Right lobe of liver (tissue), 6 donors: ENCODE data around the gene CIRBP. TPM values are rescaled to one million over a fixed set of nuclear protein-coding genes. Genes with fewer than 3 reads are reported as not detected.

Experiments
- ATAC-seq, 4 donors: fragments of 200-7000 bp; cut with Tn5 transposase; one replicate each; pipeline ENCODE4 v1.9.1; 2020; ENCODE audit warnings: mild to moderate bottlenecking in 4 of 4, moderate library complexity in 4 of 4
- DNase-seq, 3 donors: peaks; one replicate each; pipeline ENCODE4 v3.0.0-alpha.2; 2020
- H3K27ac ChIP-seq, 3 donors: fragments of 200-600 bp; one replicate each; pipeline ENCODE4 v1.8.0; 2022
- H3K27me3 ChIP-seq, 2 donors: fragments of 200-600 bp; one replicate each; pipeline ENCODE4 v1.8.0; 2022
- H3K36me3 ChIP-seq, 4 donors: fragments of 200-600 bp; sonication (generic) in 1 of 4; one replicate each; pipeline versions ENCODE4 v1.5.1 to v1.8.0; 2017 to 2022; ENCODE audit warnings: control low read depth in 1 of 4
- H3K4me1 ChIP-seq, 4 donors: fragments of 200-600 bp; sonication (generic) in 1 of 4; one replicate each; pipeline versions ENCODE4 v1.5.1 to v1.8.0; 2017 to 2022; ENCODE audit warnings: control low read depth in 1 of 4
- H3K4me3 ChIP-seq, 3 donors: fragments of 200-600 bp; one replicate each; pipeline ENCODE4 v1.8.0; 2022
- H3K9me3 ChIP-seq, 4 donors: fragments of 200-600 bp; sonication (generic) in 1 of 4; one replicate each; pipeline versions ENCODE4 v1.5.1 to v1.8.0; 2017 to 2022; ENCODE audit warnings: control low read depth in 1 of 4
- POLR2A ChIP-seq: fragments of 450-650 bp; IDR thresholded peaks from one replicate; pipeline ENCODE4 v1.6.1; 2017; ENCODE audit warnings: antibody characterized with exemption, mild to moderate bottlenecking
- WGBS: methylation state at CpG from one replicate; pipeline ENCODE4 v1.1.6; 2018; ENCODE audit warnings: low coverage, low lambda C conversion rate; ENCODE audit not compliant: insufficient coverage; ENCODE audit errors: missing lambda C conversion rate; 5-methylcytosine and 5-hydroxymethylcytosine counted together
- intact Hi-C, 2 donors: fragments of 100-400 bp; cut with DNase I; formaldehyde crosslinking; loops; one replicate each; pipeline versions ENCODE4 v1.11.2 to v1.14.1; 2022
- total RNA-seq, 6 experiments: library from RNA; depleted of rRNA in 2 of 6; stranded (reverse); fragments of >200 nt in 2 of 6; fragmentation: NEBNext Ultra II Directional in 3 of 6; extraction: Animal tissue kit (Norgen Biotek cat#: 25700) in 3 of 6; gene quantifications; one replicate each; pipeline versions ENCODE4 v1.1.0 to v1.2.4, GENCODE V29; 2016 to 2023
- TF ChIP-seq, protein P1 (sequence below), 4 donors: fragments of 200-600 bp in 3 of 4; fragments of 450-650 bp in 1 of 4; IDR thresholded peaks; one replicate each; pipeline versions ENCODE4 v1.5.1 to v1.8.0; 2016 to 2022; ENCODE audit warnings: antibody characterized with exemption in 4 of 4, mild to moderate bottlenecking in 2 of 4
- donor health status: DM: no; HTN: yes; CAD: no.
- donor health status: DM: no; HTN: no; CAD: no.
- donor health status: DM: no; HTN: no; CAD: no.
- donor health status: DM: no; HTN: yes; CAD: no.
- donor health status: DM: no; HTN: yes; CAD: no.

The CIRBP gene
- total RNA-seq, 6 experiments from 2014 or later = 69.2 to 111 (median 89.5) TPM

DNA sequence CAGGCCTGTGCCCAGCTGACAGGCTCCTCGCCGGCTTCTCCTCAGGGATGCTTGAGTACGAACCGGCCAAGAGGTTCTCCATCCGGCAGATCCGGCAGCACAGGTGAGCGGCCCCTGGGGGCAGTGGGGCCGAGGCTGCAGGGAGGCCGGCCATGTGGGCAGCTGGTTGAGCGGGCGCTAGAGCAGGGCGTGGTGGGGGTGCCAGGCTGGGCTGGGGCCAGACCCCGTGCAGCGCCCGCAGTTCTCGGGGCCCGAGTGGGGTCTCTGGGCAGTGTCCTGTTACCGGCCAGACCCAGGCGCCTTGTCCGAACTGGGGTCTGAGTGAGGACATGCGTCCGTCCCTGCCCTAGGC, 47.3 kb upstream of the CIRBP start:
- Histone ChIP-seq H3K4me1 (no peaks in the 10 kb centered on the region), H3K27ac (no peak overlapping the region), H3K36me3 (peaks cover 0 to 41% (median 12%) of the 10 kb centered on the region in 4 donors), H3K9me3 (no peaks in the 10 kb centered on the region), H3K4me3 (no peak overlapping the region), H3K27me3 (no peaks in the 10 kb centered on the region)
- DNase-seq (no peak), ATAC-seq (peak in 1 of 4 donors; percentile 1)
- intact Hi-C loops = no loop called here
- WGBS = no CpG with 5 or more reads among the region's 22 CpGs
- TF ChIP-seq POLR2A = no peak
- TF ChIP-seq, protein P1, sequence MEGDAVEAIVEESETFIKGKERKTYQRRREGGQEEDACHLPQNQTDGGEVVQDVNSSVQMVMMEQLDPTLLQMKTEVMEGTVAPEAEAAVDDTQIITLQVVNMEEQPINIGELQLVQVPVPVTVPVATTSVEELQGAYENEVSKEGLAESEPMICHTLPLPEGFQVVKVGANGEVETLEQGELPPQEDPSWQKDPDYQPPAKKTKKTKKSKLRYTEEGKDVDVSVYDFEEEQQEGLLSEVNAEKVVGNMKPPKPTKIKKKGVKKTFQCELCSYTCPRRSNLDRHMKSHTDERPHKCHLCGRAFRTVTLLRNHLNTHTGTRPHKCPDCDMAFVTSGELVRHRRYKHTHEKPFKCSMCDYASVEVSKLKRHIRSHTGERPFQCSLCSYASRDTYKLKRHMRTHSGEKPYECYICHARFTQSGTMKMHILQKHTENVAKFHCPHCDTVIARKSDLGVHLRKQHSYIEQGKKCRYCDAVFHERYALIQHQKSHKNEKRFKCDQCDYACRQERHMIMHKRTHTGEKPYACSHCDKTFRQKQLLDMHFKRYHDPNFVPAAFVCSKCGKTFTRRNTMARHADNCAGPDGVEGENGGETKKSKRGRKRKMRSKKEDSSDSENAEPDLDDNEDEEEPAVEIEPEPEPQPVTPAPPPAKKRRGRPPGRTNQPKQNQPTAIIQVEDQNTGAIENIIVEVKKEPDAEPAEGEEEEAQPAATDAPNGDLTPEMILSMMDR (IDR thresholded peaks at IDR 0.05) = no peak

DNA sequence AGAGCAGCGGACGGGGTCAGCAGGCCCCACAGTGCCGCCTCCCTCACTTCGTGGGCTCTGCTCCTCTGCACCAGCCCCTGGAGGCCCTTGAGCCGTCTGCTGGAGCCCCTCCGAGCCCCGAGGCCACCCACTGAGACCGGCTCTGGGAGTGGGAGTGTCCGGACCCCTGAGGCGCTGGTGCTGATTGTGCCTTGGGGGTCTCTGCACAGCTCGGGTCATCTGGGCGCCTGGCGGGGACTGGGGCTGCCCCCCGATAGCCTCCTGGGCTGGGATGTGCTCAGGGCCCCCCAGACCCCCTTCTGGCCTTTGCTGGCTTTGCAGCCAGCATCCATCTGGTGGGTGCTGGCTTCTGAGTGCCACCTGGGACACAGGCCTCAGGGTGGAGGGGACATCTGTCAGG, 46.7 kb upstream of the CIRBP start:
- Histone ChIP-seq H3K4me3 (no peak overlapping the region), H3K27ac (no peak overlapping the region), H3K4me1 (no peaks in the 10 kb centered on the region), H3K9me3 (no peaks in the 10 kb centered on the region), H3K27me3 (no peaks in the 10 kb centered on the region), H3K36me3 (peaks cover 0 to 41% (median 12%) of the 10 kb centered on the region in 4 donors)
- TF ChIP-seq, protein P1 (IDR thresholded peaks at IDR 0.05) = no peak
- no peak for TF ChIP-seq POLR2A
- ATAC-seq = no peak
- no peak for DNase-seq
- intact Hi-C loops = no loop called here
- WGBS = 60% methylated on average over 1 of the region's 14 CpGs

DNA sequence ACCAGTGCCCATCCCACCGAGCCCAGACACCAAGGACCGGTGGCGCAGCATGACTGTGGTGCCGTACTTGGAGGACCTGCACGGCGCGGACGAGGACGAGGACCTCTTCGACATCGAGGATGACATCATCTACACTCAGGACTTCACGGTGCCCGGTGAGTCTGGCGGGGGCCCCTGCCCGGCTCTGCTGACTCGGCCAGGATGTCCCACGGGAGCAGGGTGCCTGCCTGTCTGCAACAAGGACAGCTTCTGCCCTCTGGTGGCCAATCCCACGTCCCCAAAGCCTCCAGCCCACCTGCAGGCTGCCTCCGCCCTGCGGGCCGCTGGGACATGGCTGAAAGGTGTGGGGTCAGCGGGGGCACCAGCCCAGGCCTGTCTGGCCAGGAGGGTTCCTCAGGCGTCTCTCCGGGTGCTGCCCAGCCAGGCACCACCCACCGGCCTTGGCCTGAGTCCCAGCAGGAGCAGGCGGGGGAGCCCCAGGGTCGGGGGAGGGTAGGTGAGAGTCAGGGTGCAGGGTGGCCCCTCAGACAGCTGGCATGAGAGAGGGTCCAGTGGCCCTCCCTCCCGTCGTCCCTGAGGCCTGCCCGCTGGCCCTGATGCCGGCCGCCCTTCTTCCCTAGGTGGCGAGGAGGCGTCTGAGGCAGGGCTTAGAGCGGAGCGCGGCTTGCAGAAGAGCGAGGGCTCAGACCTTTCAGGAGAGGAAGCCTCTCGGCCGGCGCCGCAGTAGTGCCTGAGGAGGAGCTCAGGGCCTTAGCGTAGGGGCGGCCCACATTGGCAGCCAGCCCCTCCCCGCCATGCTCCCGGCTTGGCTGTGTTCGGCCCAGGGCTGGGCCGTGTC, 45.9 kb upstream of the CIRBP start:
- no peak for TF ChIP-seq POLR2A
- TF ChIP-seq, protein P1 (IDR thresholded peaks at IDR 0.05) = peak; percentile 23 to 43 (median 31)
- ATAC-seq = peak in 1 of 4 donors; percentile 6
- no peak for DNase-seq
- Histone ChIP-seq H3K4me3 (no peak overlapping the region), H3K36me3 (peaks cover 0 to 41% (median 12%) of the 10 kb centered on the region in 4 donors), H3K9me3 (no peaks in the 10 kb centered on the region), H3K4me1 (no peaks in the 10 kb centered on the region), H3K27ac (no peak overlapping the region), H3K27me3 (no peaks in the 10 kb centered on the region)
- WGBS = 67% methylated on average over 9 of the region's 48 CpGs
- intact Hi-C loops = no loop called here

DNA sequence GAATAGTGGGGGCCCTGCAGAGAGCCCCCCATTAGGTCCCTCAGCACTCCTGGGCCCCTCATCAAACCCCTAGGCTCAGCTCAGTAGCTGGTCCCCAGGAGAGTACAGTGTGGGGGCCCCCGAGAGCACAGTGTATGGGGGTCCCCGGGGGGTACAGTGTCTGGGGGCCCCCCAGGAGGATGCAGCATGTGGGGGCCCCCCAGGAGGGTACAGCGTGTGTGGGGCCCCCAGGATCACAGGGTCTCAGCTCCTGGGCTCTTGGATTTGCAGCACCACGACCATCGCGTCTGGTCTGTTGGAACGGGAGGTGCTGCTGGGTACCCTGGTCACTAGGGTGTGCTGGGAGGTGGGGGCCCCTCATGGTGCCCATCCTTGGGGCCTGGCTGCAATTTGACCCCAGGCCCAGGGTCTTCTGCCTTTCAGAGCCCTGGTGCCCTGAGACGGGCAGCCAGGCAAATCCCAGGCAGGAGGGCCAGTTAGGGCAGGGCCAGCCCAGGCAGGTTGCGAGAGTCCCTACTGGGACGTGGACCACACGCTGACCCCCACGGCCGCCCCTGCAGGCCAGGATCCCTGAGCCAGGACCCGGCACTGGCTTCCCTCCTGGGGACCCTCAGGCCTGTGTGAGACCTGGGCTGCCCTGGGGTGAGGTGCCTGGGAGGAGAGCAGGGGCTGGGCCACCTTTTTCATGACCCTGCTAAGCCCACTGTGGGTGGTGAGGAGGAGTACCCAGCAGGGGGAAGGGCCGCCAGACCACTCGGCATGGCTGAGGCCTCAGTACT, 44.9 kb upstream of the CIRBP start:
- Histone ChIP-seq H3K27me3 (no peaks in the 10 kb centered on the region), H3K36me3 (peaks cover 0 to 41% (median 12%) of the 10 kb centered on the region in 4 donors), H3K9me3 (no peaks in the 10 kb centered on the region), H3K27ac (no peak overlapping the region), H3K4me3 (no peak overlapping the region), H3K4me1 (no peaks in the 10 kb centered on the region)
- ATAC-seq (no peak), DNase-seq (no peak)
- WGBS = 100% methylated on average over 1 of the region's 16 CpGs
- TF ChIP-seq POLR2A = no peak
- TF ChIP-seq, protein P1 (IDR thresholded peaks at IDR 0.05) = no peak
- intact Hi-C loops = no loop called here
